ENCODE results near the gene GP1BA.
A peak's percentile ranks its signal among the peaks of the same experiment; 100 is the strongest.

Gene GP1BA

DNA sequence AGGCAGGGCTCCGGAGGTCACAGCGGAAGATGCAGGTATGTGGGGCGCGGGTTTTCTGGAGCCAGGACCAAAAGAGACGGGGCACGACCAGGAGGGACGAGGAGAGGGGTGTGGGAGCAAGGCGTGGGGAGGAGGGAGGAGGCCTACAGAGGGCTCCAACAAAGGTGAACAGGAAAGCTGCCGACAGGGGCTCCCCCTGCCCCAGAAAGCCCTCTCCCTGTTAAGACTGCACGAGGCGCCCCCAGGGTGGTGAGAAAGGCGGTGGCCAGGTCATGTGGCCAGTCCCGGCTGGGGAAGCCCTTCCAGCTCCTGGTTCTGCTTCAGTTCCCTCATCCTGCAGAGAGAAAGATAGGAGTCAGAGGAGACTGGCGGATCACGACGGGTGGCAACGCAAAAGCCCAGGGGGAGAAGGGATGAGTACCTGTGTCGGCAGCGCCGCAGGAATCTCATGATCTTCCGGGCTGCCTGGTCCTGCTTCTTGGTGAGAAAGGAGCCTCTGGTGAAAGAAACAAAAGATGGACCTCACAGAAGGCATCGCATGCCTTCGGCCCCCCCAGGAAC lies 36.5 kb downstream of the GP1BA start:
- DNase-seq (ENCODE audit: extremely low read depth, low read depth): no peak
- TF ChIP-seq, protein P1, sequence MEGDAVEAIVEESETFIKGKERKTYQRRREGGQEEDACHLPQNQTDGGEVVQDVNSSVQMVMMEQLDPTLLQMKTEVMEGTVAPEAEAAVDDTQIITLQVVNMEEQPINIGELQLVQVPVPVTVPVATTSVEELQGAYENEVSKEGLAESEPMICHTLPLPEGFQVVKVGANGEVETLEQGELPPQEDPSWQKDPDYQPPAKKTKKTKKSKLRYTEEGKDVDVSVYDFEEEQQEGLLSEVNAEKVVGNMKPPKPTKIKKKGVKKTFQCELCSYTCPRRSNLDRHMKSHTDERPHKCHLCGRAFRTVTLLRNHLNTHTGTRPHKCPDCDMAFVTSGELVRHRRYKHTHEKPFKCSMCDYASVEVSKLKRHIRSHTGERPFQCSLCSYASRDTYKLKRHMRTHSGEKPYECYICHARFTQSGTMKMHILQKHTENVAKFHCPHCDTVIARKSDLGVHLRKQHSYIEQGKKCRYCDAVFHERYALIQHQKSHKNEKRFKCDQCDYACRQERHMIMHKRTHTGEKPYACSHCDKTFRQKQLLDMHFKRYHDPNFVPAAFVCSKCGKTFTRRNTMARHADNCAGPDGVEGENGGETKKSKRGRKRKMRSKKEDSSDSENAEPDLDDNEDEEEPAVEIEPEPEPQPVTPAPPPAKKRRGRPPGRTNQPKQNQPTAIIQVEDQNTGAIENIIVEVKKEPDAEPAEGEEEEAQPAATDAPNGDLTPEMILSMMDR (IDR thresholded peaks at IDR 0.05; ENCODE audit: low read depth, low read length): no peak

DNA sequence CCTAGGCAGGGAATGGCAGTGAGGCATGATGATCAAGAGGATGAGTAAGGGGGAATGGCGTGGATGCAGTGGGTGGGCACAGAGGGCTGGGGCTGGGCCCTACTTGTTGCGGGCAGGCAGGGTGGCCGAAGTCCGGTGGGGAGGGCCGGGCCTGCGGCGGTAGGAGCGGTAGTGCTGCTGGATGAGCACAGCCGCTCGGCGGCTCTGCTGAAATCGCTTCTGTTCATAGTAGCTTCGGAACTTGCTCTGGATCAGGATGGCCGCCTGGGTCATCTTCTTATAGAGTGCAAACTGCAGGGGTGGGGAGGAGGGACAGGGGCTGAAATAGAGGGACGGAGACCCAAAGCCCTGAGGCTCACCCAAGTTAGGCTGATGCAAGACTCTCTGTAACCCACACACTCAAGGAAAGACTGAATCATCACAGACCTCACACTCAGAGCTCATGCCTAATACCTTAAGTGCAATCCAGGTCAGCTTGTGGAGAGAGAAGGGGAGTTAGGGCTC lies 37.0 kb downstream of the GP1BA start:
- DNase-seq (ENCODE audit: extremely low read depth, low read depth): peak; percentile 89
- TF ChIP-seq, protein P1 (IDR thresholded peaks at IDR 0.05; ENCODE audit: low read depth, low read length): no peak

GRCh38 chr17:4969551-4970173 lies 37.6 kb downstream of the GP1BA start:
- TF ChIP-seq, protein P1 (IDR thresholded peaks at IDR 0.05; ENCODE audit: low read depth, low read length): no peak
- no peak for DNase-seq (ENCODE audit: extremely low read depth, low read depth)

DNA sequence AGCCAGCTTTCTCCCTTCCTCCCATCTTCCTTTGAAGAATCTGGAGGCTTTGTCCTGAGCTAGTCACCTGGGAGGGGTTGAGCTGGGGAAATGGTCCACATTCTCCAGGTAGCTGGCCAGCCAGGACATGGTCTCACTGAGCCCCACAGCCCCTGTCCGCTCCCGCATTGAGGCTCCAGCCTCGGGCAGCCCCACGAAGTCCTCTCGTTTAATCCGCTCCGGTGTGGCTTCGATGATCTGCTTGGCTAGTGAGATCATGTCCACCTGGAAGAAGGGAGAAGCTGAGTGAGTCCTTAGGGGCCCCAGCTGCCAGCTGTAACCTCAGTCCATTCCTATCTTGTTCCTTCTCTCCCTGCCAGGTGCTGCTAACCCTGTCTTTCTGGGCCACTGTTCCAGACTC lies 38.2 kb downstream of the GP1BA start:
- TF ChIP-seq, protein P1 (IDR thresholded peaks at IDR 0.05; ENCODE audit: low read depth, low read length): no peak

DNA sequence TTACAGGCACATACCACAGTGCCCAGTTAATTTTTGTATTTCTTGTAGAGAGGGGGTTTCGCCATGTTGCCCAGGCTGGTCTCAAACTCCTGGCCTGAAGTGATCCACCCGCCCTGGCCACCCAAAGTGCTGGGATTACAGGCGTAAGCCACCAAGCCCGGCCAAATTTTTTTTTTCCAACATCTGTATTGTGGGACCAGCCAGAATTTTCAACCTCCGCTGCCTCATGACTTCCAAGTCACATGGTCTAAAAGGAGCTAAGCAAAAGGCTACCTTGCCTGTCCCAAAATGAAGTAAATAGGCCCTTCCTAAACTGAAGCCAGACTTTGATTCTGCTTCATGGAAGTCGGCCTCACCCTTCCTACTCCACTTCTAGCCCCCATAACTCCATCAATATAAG lies 39.7 kb downstream of the GP1BA start:
- TF ChIP-seq, protein P1 (IDR thresholded peaks at IDR 0.05; ENCODE audit: low read depth, low read length): no peak

More for the DNA sequence above, 38.2 kb downstream of the GP1BA start:
- DNase-seq (ENCODE audit: extremely low read depth, low read depth): no peak

DNA sequence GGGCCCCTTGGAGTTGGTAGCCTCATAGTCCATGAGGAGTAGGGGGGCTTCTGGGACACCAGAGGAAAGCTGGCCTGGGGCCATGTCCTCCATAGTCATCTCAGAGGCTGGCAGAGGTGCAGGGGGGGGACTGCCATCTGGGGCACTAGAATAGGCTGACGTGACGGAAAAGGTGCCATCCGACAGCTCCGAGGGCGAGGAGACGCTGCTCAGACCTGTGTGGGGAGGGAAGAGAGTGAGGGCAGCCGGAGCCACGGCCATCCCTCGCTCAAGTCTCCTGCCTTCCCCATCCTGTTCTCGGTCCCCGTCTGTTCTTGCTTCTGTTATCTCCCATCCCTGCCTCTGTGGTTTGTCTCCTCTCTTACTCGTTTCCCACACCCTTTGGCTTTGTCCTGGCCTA lies 40.2 kb downstream of the GP1BA start:
- TF ChIP-seq, protein P1 (IDR thresholded peaks at IDR 0.05; ENCODE audit: low read depth, low read length): no peak
- no peak for DNase-seq (ENCODE audit: extremely low read depth, low read depth)

More for the DNA sequence above, 39.7 kb downstream of the GP1BA start:
- DNase-seq (ENCODE audit: extremely low read depth, low read depth): no peak

DNA sequence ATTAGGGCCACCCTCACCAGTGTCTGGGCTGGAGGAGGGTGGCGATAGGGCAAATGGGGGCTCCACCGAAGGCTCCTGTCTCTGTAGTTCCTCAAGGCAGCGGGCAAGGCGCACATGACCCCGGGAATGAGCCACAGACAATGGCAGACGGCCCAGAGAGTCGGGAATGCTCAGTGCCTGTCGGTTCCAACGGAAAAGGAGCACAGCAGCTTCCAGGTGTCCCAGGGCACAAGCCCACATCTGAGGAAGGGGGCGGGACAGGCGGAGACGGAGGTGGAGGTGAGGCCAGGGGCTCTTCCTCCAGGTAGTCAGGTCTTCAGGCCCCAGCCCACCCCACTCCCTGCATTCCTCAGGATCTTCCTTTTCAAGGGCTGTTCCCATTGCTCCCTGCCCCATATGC lies 40.7 kb downstream of the GP1BA start:
- TF ChIP-seq, protein P1 (IDR thresholded peaks at IDR 0.05; ENCODE audit: low read depth, low read length): no peak
- no peak for DNase-seq (ENCODE audit: extremely low read depth, low read depth)

Measured in AG09319 (cell line).